Epithelial cell of proximal tubule (primary cell): Measurements from ENCODE around the gene OSBPL10. TPM values are rescaled to one million over a fixed set of nuclear protein-coding genes. Genes with fewer than 3 reads are reported as not detected.

Experiments
- DNase-seq: peaks from one replicate; pipeline ENCODE4 v3.0.0-alpha.2; 2011; ENCODE audit warnings: low read depth
- H3K4me3 ChIP-seq: 2 replicates; pipeline ENCODE4 v1.5.1; 2011; ENCODE audit warnings: low read depth, mild to moderate bottlenecking, low read length
- total RNA-seq: library from RNA; depleted of rRNA; stranded (reverse); fragments of >200 nt; gene quantifications from 2 replicates; pipeline ENCODE4 v1.2.3, GENCODE V29; 2015
- TF ChIP-seq, protein P1 (sequence below): conservative IDR thresholded peaks from 2 replicates; pipeline ENCODE4 v1.5.1; 2012; ENCODE audit warnings: low read depth, mild to moderate bottlenecking, low read length

OSBPL10 gene
- total RNA-seq, 1 donor from 2014 or later: 17.5 TPM

DNA sequence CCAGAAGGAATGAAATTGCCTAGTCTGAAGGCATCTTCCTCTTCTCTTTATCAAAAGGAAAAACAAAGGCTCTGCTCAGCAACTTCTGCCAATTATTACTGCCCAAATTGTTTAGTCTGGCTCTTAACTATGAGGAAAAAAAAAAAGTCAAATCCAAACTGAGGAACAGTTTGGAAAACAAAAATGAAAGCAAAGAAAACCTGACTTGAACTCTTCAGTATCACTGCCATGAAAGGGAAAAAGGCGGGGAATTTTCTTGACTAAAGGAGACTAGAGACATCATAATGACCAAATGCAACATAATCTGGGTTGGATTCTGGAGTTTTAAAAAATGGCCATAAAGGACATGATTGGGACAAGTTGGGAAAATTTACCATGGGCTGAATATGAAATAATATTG, 292.1 kb downstream of the OSBPL10 start:
- TF ChIP-seq, protein P1, sequence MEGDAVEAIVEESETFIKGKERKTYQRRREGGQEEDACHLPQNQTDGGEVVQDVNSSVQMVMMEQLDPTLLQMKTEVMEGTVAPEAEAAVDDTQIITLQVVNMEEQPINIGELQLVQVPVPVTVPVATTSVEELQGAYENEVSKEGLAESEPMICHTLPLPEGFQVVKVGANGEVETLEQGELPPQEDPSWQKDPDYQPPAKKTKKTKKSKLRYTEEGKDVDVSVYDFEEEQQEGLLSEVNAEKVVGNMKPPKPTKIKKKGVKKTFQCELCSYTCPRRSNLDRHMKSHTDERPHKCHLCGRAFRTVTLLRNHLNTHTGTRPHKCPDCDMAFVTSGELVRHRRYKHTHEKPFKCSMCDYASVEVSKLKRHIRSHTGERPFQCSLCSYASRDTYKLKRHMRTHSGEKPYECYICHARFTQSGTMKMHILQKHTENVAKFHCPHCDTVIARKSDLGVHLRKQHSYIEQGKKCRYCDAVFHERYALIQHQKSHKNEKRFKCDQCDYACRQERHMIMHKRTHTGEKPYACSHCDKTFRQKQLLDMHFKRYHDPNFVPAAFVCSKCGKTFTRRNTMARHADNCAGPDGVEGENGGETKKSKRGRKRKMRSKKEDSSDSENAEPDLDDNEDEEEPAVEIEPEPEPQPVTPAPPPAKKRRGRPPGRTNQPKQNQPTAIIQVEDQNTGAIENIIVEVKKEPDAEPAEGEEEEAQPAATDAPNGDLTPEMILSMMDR: no peak
- DNase-seq: no peak
- H3K4me3 ChIP-seq: no peak overlapping the region

DNA sequence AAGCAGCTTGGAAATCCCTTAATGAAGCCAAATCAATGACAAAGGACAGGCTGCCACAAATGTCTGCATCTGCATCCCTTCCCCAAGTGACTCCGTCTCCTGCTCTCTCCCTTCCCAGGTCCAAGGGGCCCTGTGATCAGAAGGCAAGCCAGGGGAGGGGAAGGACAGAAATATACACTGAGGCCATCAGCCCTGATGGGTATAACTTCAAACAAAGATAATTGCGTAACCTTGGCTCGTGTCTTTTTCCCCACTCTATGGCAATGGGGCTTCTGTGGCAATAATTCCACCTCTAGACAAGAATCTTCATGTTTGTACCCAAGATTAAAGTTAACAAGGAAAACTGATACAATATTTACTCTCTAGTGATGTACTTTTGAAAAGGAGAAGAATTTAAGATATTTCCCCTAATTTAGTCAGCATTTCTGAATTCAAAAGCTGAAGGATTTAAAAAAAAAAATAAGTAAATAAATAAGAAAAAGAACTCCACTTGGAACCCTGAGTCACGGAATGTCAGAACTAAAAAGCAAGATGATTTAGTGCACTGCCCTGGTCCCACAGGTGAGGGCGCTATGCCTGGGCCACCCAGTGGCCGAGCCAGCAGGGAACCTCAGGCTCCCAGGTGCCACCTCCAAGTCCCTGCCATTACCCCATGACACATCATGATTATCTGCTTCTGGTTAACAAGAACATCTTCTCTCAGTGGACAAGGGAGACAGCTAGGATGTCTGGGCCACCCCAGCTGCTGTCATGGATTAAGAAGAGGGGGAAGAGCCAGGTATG, 293.9 kb downstream of the OSBPL10 start:
- no peak overlapping the region for H3K4me3 ChIP-seq
- TF ChIP-seq, protein P1: peak; percentile 33
- no peak for DNase-seq

DNA sequence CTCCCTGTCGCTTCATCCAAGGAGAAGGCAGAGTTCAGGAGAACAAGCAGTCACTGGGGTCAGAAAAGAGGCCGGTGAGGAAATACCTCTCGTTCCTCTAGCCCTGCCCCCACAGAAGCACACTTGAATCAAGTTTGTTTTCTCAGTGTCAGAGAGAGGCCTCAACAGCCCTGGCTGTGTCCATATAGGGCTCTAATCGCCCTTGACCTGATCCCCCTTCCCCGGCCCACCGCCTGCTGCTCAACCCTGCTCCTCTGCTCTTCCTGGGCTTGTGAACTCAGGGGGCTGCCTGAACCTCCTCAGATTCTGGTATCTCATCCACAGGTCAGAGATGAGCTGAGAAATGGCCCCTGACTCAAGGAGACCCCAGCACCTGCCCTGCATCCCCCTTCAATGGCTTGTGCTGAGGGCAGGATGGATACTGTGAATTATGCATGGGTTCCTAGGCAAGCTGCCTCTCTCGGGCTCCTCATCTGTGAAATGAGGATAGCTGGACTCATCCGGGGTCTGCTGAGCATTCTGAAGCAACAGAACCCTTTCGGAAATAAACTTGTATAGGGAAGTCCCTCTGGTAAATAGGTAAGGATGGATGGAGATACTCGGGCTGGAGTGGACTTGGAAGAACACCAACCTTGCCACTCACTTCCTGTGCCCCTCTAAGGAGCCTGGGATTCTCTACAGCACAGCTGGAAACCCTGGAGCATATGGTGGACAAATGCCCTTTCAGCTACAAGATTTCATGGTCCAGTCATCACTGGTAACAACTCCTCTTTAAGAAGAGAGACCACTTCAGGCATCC, 300.8 kb downstream of the OSBPL10 start:
- TF ChIP-seq, protein P1: no peak
- no peak overlapping the region for H3K4me3 ChIP-seq
- no peak for DNase-seq

DNA sequence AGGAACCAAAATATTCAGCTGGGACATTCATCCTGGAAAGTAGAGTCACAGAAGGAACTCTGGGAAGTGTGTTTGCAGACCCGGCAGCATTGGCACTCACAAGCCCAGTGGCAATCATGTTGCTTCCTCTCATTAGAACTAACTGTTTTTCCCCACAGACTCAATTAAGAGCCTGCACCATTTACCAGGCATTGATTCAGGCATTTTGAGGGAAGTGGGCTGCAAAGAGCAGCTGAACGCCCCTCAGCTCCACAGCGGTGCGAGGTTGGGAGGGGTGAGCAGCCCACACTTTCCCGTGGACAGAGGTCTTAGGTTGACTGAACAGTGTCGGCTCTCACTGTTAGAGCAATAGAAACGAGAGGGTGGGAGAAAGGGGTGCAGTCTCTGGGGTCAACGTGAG, 304.5 kb downstream of the OSBPL10 start:
- no peak overlapping the region for H3K4me3 ChIP-seq
- no peak for DNase-seq
- TF ChIP-seq, protein P1: no peak

DNA sequence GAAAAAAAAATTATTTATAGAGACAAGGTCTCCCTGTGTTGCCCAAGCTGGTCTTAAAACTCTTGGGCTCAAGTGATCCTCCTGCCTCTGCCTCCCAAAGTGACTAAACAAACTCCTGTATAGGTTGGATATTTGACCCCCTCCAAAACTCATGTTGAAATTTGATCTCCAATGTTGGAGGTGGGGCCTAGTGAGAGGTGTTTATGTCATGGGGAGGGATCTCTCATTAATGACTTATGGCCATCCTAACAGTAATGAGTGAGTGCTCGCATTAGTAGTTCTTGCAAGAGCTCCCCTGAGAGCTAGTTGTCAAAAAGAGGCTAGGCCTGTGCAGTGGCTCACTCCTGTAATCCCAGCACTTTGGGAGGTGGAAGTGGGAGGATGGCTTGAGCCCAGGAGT, 307.1 kb downstream of the OSBPL10 start:
- no peak for DNase-seq
- TF ChIP-seq, protein P1: no peak

DNA sequence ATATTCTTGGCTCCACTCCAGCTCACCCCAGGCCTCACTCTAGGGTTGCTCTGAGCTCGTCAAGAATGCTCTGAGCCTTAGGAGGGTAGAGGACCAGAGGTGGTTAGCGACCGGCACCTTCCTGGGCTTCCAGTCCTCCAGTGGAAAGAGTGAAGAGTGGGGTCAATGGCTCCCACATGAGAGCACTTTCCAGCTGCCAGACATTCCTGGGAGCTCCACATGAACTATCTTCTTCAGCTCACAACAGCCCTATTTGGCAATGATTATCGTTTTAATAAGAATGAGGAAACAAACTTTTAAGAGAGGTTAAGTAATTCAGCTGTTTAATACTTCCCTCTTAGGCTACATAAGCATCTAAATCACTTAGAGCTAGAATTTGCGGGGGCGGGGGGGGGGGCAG, 309.1 kb downstream of the OSBPL10 start:
- TF ChIP-seq, protein P1: no peak
- no peak for DNase-seq
- H3K4me3 ChIP-seq: no peak overlapping the region

More for the DNA sequence above, 307.1 kb downstream of the OSBPL10 start:
- no peak overlapping the region for H3K4me3 ChIP-seq

DNA sequence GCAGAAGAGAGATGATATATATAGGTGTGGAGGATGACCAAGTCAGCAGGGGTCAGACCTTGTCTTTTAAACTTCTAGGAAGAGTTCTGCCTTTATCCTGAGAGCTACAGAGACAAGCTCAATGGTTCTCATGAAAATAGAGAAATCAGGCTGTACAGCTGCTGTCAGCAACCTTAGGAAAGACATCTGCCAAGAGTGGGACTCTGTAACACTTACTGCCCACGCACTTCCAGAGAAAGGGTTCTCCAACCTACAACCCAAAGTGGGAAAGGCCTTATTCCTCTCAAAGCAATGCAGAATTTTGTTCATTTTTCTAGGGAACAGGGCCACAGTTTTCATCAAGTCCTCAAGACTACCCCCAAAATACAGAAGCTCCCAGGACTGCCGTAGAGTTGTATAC, 309.6 kb downstream of the OSBPL10 start:
- no peak for DNase-seq
- TF ChIP-seq, protein P1: no peak

More for the DNA sequence above, 309.6 kb downstream of the OSBPL10 start:
- no peak overlapping the region for H3K4me3 ChIP-seq
